ENCODE measurements around the gene SHMT2.

The SHMT2 gene

DNA sequence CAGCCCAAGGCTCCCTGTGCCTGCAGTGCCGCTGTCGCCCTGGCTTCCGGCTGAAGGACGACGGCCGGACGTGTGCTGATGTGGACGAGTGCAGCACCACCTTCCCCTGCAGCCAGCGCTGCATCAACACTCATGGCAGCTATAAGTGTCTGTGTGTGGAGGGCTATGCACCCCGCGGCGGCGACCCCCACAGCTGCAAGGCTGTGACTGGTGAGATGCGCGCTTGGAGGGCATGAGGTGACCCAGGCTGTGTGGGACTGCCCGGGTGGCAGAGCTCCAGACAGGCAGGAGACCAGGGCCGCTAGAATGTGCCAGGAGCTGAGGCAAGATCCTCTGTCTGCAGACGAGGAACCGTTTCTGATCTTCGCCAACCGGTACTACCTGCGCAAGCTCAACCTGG is 32.6 kb upstream of the SHMT2 start:
- no peak for DNase-seq (ENCODE audit: low read depth in 3 of 3, low spot score in 1 of 3)

DNA sequence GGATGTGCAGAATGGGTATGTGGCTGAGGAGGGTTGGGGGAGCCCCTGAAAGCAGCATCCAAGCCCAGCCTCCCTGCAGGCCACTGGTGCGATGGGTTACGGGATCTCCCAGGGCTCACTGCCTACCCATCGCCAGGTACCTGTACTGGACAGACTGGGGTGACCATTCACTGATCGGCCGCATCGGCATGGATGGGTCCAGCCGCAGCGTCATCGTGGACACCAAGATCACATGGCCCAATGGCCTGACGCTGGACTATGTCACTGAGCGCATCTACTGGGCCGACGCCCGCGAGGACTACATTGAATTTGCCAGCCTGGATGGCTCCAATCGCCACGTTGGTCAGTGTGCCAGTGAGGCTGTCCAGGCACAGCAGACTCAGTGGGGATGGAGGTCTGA is 31.2 kb upstream of the SHMT2 start:
- no peak for DNase-seq (ENCODE audit: low read depth in 3 of 3, low spot score in 1 of 3)

DNA sequence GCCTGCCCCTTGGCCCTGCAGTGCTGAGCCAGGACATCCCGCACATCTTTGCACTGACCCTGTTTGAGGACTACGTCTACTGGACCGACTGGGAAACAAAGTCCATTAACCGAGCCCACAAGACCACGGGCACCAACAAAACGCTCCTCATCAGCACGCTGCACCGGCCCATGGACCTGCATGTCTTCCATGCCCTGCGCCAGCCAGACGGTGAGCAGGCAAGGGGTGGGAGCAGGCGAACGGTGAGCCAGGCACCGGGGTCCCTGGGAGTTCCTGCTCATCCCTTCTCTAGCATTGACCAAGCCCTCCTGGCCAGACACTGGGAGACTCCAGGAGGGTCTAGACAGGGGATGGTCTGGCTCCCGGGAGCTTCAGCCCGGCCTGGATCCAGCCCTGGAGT is 30.3 kb upstream of the SHMT2 start:
- DNase-seq (ENCODE audit: low read depth in 3 of 3, low spot score in 1 of 3), result no peak

DNA sequence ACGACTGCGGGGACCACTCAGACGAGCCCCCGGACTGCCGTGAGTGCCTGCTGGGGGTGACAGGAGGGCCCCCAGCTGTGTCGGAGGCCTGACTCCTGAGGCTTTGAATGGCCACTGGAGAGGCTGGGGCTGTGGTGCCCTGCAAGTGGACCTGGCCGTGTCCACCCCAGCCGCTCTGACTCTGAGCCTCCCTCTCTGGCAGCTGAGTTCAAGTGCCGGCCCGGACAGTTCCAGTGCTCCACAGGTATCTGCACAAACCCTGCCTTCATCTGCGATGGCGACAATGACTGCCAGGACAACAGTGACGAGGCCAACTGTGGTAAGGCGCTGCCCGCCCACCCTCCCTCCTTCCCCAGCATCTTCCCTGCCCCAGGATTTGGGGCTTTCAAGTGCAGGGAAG is 29.0 kb upstream of the SHMT2 start:
- no peak for DNase-seq (ENCODE audit: low read depth in 3 of 3, low spot score in 1 of 3)

DNA sequence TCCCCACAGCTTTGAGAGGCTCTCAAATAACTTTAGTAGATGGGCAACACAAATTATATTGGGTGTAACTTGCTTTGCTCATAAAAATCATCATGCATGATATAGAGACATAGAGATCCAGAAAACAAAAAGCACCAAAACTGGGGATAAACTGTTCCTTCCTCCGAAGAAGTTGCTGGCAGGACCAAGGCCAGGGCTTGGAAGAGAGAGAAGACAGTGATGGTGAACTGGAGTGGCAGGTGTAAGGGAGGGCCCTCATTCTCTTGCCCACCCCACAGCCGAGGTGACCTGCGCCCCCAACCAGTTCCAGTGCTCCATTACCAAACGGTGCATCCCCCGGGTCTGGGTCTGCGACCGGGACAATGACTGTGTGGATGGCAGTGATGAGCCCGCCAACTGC is 28.3 kb upstream of the SHMT2 start:
- DNase-seq (ENCODE audit: low read depth in 3 of 3, low spot score in 1 of 3), result no peak

DNA sequence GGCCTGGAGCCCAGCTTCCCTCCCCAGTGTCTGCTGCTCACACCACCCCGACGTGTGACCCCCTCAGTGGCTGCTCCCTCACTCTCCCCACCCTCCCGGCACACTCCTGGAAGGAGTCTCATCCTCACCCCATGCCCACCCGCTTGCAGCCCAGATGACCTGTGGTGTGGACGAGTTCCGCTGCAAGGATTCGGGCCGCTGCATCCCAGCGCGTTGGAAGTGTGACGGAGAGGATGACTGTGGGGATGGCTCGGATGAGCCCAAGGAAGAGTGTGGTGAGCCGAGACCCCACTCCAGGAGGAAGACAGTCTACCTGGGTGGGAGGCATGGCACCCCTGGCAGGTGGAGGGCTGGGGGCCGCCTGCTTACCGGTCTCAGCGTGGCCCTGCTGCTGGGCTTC is 27.9 kb upstream of the SHMT2 start:
- DNase-seq (ENCODE audit: low read depth in 3 of 3, low spot score in 1 of 3), result no peak

DNA sequence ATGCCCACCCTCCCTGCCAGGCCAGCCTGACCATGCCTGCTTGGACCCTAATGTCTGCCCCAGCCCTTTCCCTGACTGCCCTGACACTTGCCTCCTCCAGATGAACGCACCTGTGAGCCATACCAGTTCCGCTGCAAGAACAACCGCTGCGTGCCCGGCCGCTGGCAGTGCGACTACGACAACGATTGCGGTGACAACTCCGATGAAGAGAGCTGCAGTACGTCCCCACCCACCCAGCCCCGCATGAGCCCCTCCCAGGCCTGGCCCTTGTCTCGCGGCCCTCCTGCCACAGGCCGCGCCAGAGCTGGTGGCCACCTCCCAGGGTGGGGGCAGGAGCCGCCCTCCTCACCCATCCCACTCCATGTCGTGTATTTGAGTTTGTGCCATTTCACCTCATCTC is 27.2 kb upstream of the SHMT2 start:
- DNase-seq (ENCODE audit: low read depth in 3 of 3, low spot score in 1 of 3), result no peak

DNA sequence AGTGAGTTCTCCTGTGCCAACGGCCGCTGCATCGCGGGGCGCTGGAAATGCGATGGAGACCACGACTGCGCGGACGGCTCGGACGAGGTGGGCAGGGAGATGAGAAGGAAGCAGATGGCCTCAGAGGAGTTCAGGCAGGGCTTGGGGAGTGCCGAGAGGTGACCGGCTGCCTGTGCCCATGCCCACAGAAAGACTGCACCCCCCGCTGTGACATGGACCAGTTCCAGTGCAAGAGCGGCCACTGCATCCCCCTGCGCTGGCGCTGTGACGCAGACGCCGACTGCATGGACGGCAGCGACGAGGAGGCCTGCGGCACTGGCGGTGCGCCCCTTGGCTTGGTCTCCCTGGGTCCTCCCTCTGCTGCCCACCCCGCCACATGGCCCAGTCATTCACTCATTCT is 26.3 kb upstream of the SHMT2 start:
- DNase-seq (ENCODE audit: low read depth in 3 of 3, low spot score in 1 of 3), result no peak

DNA sequence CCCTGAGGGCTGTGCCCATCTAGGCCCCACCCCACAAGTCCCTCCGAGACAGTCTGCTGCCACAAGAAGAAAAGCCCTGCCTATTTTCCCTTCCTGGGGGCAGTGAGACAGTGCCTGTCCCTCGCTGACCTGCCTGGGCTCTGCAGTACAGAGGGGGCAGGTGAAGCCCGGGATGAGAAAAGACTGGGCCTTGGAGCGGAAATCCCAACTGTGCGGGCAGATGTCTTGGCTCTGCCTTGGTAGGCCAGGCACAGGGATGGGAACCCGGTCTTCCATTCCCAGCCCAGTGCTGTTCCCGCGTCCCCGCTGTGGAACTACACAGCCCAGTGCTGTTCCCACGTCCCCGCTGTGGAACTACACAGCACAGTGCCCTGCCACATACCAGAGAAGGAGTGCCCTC is 25.7 kb upstream of the SHMT2 start:
- DNase-seq (ENCODE audit: low read depth in 3 of 3, low spot score in 1 of 3), result no peak

DNA sequence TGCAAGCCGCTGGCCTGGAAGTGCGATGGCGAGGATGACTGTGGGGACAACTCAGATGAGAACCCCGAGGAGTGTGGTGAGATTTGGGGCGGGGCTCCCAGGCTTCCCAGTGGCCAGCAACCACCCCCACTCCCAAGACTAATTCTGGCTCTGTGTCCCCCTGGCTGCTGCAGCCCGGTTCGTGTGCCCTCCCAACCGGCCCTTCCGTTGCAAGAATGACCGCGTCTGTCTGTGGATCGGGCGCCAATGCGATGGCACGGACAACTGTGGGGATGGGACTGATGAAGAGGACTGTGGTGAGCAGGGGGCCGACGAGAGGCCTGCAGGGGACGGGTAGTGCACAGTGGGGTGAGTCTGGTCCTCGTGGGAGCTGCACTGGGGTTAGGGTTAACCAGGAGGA is 25.1 kb upstream of the SHMT2 start:
- no peak for DNase-seq (ENCODE audit: low read depth in 3 of 3, low spot score in 1 of 3)

DNA sequence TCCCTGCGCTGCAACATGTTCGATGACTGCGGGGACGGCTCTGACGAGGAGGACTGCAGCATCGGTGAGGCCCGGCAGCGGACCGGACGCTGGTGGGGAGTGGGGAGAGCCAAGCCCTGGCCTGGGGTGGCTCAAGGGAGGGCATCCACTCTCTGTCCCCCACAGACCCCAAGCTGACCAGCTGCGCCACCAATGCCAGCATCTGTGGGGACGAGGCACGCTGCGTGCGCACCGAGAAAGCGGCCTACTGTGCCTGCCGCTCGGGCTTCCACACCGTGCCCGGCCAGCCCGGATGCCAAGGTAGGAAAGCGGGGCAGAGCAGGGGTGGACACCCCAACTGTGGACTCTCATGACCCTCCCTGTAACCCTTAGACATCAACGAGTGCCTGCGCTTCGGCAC is 24.3 kb upstream of the SHMT2 start:
- DNase-seq (ENCODE audit: low read depth in 3 of 3, low spot score in 1 of 3), result no peak

DNA sequence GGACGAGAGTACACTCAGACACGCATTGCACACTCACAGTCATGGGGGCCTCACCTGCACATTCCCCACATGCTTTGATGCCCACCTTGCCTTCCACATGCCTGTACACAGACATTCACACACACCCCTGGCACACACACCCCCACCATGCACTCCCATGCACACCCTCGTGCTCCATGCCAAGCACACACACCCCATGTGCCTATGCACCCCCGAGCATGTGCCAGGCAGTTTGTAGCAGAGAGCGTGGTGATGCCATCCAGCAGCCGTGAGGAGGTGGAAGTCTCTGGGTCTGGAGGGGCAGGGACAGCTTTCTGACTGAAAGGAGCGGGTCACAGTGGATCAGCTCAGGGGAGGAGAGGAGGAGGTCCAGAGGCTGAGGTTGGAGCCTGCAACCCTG is 23.6 kb upstream of the SHMT2 start:
- DNase-seq (ENCODE audit: low read depth in 3 of 3, low spot score in 1 of 3), result no peak

DNA sequence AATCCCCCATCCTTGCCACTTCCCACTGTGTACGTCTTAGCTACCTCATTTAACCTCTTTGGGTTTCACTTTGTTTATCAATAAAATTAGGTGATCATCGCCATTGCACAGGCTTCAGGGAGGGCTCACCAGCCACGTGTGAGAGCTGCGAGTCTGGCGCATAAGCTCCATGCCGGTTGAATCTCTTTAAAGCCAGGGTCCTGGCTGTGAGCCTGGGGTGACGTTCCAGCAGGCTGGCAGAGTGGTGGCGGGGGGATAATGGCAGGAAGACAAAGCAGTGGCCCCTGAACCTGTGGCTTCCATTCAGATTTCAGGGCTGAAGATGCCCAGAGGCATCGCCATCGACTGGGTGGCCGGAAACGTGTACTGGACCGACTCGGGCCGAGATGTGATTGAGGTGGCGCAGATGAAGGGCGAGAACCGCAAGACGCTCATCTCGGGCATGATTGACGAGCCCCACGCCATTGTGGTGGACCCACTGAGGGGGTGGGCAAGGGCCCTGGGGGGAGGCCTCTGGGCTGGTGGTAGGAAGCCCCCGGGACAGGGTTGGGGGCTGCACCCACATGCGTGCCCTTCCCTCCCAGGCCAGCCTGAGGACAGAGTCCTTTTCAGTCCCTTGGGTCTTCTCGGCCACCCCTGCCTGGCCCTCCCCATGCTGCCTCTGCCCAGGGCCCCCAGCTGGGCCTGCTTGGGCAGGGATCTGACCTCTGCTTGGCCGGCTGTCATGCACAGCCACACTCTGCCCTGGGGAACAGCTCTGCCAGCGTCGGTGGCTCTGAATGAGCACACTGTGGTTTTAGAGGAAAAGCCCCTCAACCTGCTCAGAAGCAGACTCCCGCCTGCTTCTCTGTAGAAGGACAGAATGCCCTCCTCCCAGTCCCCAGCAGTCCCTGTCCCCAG is 21.5 kb upstream of the SHMT2 start:
- DNase-seq (ENCODE audit: low read depth in 3 of 3, low spot score in 1 of 3), result no peak

DNA sequence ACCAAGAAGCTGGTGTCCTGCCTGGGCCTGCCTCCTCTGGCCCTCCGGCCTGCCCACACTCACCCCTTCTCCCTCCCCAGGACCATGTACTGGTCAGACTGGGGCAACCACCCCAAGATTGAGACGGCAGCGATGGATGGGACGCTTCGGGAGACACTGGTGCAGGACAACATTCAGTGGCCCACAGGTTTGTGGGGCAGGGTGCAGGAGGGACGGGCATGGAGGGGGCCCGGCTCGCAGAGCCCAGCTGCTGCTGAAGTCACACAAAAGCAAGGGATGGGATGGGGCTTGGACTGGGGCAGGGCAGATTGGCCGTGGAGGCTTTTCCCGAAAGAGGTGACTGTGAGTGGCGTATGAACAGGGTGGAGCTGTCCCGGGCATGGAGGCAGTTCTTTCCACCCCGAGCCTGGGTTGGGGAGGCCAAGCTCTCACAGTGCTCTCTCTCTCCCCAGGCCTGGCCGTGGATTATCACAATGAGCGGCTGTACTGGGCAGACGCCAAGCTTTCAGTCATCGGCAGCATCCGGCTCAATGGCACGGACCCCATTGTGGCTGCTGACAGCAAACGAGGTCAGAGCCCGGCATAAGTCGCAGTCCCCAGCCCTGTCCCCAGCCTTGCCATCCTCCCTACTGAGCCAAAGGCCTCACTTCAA is 20.8 kb upstream of the SHMT2 start:
- no peak for DNase-seq (ENCODE audit: low read depth in 3 of 3, low spot score in 1 of 3)

DNA sequence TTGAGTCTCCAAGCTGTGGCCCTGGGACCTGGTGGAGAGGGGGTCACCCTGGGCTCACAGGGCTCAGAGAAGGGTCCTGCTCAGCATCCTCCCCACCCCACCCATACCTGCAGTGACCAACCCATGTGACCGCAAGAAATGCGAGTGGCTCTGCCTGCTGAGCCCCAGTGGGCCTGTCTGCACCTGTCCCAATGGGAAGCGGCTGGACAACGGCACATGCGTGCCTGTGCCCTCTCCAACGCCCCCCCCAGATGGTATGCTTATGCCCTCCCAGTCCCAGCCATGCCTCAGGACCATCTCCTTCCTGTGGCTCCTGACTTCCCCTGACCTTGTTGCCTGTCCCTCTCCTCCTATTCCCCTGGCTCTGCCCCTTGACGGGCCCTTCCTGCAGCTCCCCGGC is 19.6 kb upstream of the SHMT2 start:
- DNase-seq (ENCODE audit: low read depth in 3 of 3, low spot score in 1 of 3), result no peak

DNA sequence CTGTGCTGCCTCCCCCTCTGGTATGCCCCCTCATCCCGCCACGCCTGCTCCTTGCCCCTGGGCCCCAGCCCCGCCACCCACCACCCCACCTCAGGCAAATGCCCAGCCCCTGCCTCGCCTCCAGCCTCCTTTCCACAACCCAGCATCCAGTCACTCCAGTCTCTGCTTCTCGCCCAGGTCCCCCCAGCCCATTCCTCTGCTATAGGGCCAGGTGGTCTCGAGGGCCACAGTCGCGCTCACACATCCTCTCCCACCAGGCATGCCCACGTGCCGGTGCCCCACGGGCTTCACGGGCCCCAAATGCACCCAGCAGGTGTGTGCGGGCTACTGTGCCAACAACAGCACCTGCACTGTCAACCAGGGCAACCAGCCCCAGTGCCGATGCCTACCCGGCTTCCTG is 19.1 kb upstream of the SHMT2 start:
- no peak for DNase-seq (ENCODE audit: low read depth in 3 of 3, low spot score in 1 of 3)

DNA sequence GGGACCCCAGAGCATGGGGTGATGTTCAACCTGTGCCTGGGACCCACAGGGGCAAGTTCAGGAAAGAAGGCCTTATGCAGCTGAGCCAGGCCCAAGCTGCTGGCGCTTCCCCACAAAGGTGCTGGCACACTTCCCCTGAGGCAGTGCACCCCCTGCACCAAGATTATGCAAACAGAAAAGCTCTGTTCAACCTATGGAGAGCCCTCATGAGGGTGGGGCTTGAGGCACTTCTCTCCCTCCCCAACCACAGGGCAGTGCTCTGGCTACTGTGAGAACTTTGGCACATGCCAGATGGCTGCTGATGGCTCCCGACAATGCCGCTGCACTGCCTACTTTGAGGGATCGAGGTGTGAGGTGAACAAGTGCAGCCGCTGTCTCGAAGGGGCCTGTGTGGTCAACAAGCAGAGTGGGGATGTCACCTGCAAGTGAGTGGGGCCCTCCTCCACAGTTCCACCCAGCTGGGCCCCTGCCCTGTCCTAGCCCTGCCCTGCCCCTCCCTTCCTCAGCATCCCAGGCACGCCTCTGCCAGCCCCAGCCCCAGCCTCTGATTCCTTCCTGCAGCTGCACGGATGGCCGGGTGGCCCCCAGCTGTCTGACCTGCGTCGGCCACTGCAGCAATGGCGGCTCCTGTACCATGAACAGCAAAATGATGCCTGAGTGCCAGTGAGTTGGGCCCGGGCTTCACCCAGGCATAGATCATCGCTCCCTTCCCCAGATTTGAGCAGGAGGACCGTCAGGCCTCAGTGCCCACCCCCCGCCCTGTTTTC is 18.4 kb upstream of the SHMT2 start:
- DNase-seq (ENCODE audit: low read depth in 3 of 3, low spot score in 1 of 3), result no peak

DNA sequence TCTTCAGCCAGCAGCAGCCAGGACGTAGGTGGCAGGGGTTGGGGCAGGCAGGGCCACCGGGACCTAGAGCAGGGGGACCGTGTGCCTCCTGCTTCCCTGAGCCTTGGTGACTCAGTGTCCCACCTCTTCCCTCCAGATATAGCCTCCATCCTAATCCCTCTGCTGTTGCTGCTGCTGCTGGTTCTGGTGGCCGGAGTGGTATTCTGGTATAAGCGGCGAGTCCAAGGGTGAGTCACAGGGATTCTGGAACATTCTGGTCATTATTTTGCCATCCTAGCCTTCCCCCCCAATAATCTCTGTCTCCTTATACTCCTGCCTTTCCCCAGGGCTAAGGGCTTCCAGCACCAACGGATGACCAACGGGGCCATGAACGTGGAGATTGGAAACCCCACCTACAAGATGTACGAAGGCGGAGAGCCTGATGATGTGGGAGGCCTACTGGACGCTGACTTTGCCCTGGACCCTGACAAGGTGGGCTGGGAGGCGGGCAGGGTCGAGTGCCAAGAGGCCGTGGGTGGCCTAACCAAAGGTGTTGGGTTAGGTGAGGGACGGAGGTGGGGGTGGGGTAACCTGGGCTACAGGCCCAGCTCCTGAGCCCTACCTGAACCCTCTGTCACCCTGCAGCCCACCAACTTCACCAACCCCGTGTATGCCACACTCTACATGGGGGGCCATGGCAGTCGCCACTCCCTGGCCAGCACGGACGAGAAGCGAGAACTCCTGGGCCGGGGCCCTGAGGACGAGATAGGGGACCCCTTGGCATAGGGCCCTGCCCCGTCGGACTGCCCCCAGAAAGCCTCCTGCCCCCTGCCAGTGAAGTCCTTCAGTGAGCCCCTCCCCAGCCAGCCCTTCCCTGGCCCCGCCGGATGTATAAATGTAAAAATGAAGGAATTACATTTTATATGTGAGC is 17.5 kb upstream of the SHMT2 start:
- DNase-seq (ENCODE audit: low read depth in 3 of 3, low spot score in 1 of 3), result no peak

DNA sequence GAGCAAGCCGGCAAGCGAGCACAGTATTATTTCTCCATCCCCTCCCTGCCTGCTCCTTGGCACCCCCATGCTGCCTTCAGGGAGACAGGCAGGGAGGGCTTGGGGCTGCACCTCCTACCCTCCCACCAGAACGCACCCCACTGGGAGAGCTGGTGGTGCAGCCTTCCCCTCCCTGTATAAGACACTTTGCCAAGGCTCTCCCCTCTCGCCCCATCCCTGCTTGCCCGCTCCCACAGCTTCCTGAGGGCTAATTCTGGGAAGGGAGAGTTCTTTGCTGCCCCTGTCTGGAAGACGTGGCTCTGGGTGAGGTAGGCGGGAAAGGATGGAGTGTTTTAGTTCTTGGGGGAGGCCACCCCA is 16.8 kb upstream of the SHMT2 start:
- DNase-seq (ENCODE audit: low read depth in 3 of 3, low spot score in 1 of 3), result no peak

DNA sequence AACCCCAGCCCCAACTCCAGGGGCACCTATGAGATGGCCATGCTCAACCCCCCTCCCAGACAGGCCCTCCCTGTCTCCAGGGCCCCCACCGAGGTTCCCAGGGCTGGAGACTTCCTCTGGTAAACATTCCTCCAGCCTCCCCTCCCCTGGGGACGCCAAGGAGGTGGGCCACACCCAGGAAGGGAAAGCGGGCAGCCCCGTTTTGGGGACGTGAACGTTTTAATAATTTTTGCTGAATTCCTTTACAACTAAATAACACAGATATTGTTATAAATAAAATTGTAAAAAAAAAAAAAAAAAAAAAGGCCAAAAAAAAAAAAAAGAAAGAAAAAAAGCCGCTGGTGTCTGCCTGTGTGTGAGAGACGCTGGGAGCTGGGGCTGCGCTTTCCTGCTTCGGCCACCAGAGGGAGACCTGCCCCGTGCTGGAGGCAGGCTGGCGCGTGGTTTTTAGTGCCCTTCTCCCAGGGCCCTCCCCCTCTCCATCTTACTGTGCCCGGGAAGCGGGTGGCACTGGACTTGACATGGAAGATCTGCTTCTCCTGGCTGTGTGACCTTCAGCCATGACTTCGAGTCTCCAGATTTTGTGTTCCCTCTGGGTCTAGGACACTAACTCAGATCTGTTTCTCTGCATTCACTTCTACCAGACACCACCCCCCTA is 16.3 kb upstream of the SHMT2 start:
- peak; percentile 45 to 76 (median 73) for DNase-seq (ENCODE audit: low read depth in 3 of 3, low spot score in 1 of 3)

Measured in stimulated activated CD4-positive, alpha-beta T cell treated with anti-CD3 and anti-CD28 coated beads, TNF-alpha, amount 100 ng/mL, for 1 hour (primary cell).